Peyer's patch (tissue), 4 donors: Measurements from ENCODE around the gene CACNA1I.

Source experiments
- CTCF ChIP-seq, 6 experiments: fragments of 450-650 bp in 4 of 6; fragments of 200-600 bp in 2 of 6; sonication (generic) in 1 of 6; IDR thresholded peaks; one replicate each; pipeline ENCODE4 v1.5.1; 2017 to 2019; ENCODE audit warnings: antibody characterized with exemption in 6 of 6, mild to moderate bottlenecking in 3 of 6, moderate library complexity in 1 of 6
- POLR2A ChIP-seq, 2 donors: fragments of 450-650 bp; IDR thresholded peaks; one replicate each; pipeline ENCODE4 v1.5.1; 2017; ENCODE audit warnings: antibody characterized with exemption in 2 of 2, mild to moderate bottlenecking in 2 of 2, moderate library complexity in 2 of 2

- no peak for TF ChIP-seq CTCF (IDR thresholded peaks at IDR 0.05)
- TF ChIP-seq POLR2A (IDR thresholded peaks at IDR 0.05): no peak
Observed at GRCh38 chr22:39716534-39716933, 146.0 kb downstream of the CACNA1I start.
